Liver (tissue), 9 donors: ENCODE results near the gene GTF2H1. TPM values are rescaled to one million over a fixed set of nuclear protein-coding genes. Genes with fewer than 3 reads are reported as not detected.

Experiments
- DNase-seq: peaks from one replicate; pipeline ENCODE4 v3.0.0-alpha.2; 2017; ENCODE audit warnings: low spot score
- H3K27ac ChIP-seq, 2 donors: one replicate each; pipeline ENCODE4 v1.7.0; 2013; ENCODE audit warnings: inconsistent platforms in 2 of 2, low read length in 2 of 2, control low read depth in 1 of 2, low read depth in 1 of 2, mild to moderate bottlenecking in 1 of 2
- H3K27me3 ChIP-seq, 4 donors: one replicate each; pipeline versions ENCODE4 v1.6.1 to v1.7.0; 2013; ENCODE audit warnings: low read length in 3 of 4, inconsistent platforms in 1 of 4, mild to moderate bottlenecking in 1 of 4, moderate library complexity in 1 of 4; ENCODE audit not compliant: control insufficient read depth in 4 of 4, insufficient read depth in 4 of 4
- H3K36me3 ChIP-seq, 4 donors: one replicate each; pipeline versions ENCODE4 v1.6.1 to v1.7.0; 2013; ENCODE audit warnings: low read length in 3 of 4, mild to moderate bottlenecking in 3 of 4, low read depth in 1 of 4, moderate library complexity in 1 of 4; ENCODE audit not compliant: control insufficient read depth in 4 of 4, insufficient read depth in 3 of 4
- H3K4me1 ChIP-seq, 4 donors: one replicate each; pipeline versions ENCODE4 v1.6.1 to v1.7.0; 2013; ENCODE audit warnings: low read length in 3 of 4, mild to moderate bottlenecking in 3 of 4, moderate library complexity in 1 of 4; ENCODE audit not compliant: control insufficient read depth in 4 of 4, insufficient read depth in 4 of 4
- H3K4me3 ChIP-seq, 3 donors: one replicate each; pipeline versions ENCODE4 v1.6.1 to v1.7.0; 2013; ENCODE audit warnings: low read length in 3 of 3, control low read depth in 1 of 3, low read depth in 1 of 3, mild to moderate bottlenecking in 1 of 3
- H3K9ac ChIP-seq, 2 donors: one replicate each; pipeline ENCODE4 v1.7.0; 2013; ENCODE audit warnings: low read length in 2 of 2, mild to moderate bottlenecking in 2 of 2, moderate library complexity in 2 of 2, control low read depth in 1 of 2, low read depth in 1 of 2
- H3K9me3 ChIP-seq, 4 donors: one replicate each; pipeline versions ENCODE4 v1.6.1 to v1.7.0; 2013; ENCODE audit warnings: low read length in 3 of 4; ENCODE audit not compliant: control insufficient read depth in 4 of 4
- CTCF ChIP-seq: fragments of 150-350 bp; IDR thresholded peaks from 2 replicates; pipeline ENCODE4 v1.5.1; 2017; ENCODE audit warnings: improper control_type of control experiment, low read depth, low read length; ENCODE audit not compliant: missing input control
- FOXA2 ChIP-seq: IDR thresholded peaks from 2 replicates; pipeline ENCODE4 v1.6.1; 2016; ENCODE audit warnings: antibody characterized with exemption
- GABPA ChIP-seq, 2 donors: IDR thresholded peaks in 1 of 2; conservative IDR thresholded peaks in 1 of 2; 2 replicates each; pipeline ENCODE4 v1.6.1; 2016; ENCODE audit warnings: antibody characterized with exemption in 2 of 2, mild to moderate bottlenecking in 1 of 2, moderate library complexity in 1 of 2
- HNF4G ChIP-seq: IDR thresholded peaks from 2 replicates; pipeline ENCODE4 v1.6.1; 2016; ENCODE audit warnings: antibody characterized with exemption
- JUND ChIP-seq, 2 donors: IDR thresholded peaks; 2 replicates each; pipeline ENCODE4 v1.6.1; 2016; ENCODE audit warnings: antibody characterized with exemption in 2 of 2
- NR2F2 ChIP-seq: IDR thresholded peaks from 2 replicates; pipeline ENCODE4 v1.6.1; 2016; ENCODE audit warnings: antibody characterized with exemption
- RAD21 ChIP-seq, 2 donors: IDR thresholded peaks; 2 replicates each; pipeline ENCODE4 v1.6.1; 2016; ENCODE audit warnings: antibody characterized with exemption in 2 of 2, mild to moderate bottlenecking in 2 of 2
- REST ChIP-seq: IDR thresholded peaks from 2 replicates; pipeline ENCODE4 v1.6.1; 2016; ENCODE audit warnings: antibody characterized with exemption, mild to moderate bottlenecking
- RXRA ChIP-seq, 2 donors: IDR thresholded peaks; 2 replicates each; pipeline ENCODE4 v1.6.1; 2017 to 2018; ENCODE audit warnings: antibody characterized with exemption in 2 of 2, mild to moderate bottlenecking in 1 of 2
- SP1 ChIP-seq: IDR thresholded peaks from 2 replicates; pipeline ENCODE4 v1.6.1; 2018; ENCODE audit warnings: antibody characterized with exemption, mild to moderate bottlenecking
- TAF1 ChIP-seq: conservative IDR thresholded peaks from 2 replicates; pipeline ENCODE4 v1.6.1; 2016; ENCODE audit warnings: antibody characterized with exemption, mild to moderate bottlenecking
- ZBTB33 ChIP-seq: IDR thresholded peaks from 2 replicates; pipeline ENCODE4 v1.6.1; 2016; ENCODE audit warnings: antibody characterized with exemption
- whole genome bisulfite sequencing: extraction: QIAGEN DNeasy Blood & Tissue Kit; methylation state at CpG from one replicate; pipeline ENCODE4 v1.1.7; 2013; 5-methylcytosine and 5-hydroxymethylcytosine counted together
- polyA plus RNA-seq, 2 donors: library from polyadenylated mRNA; stranded (reverse) in 1 of 2; unstranded in 1 of 2; fragments of 200-250 nt in 1 of 2; fragments of >200 nt in 1 of 2; fragmentation: Nextera tagmentation in 1 of 2; extraction: Ambion mirVana in 1 of 2; gene quantifications; one replicate each; pipeline versions ENCODE4 v1.2.1 to v1.2.3, GENCODE V29; 2013 to 2015
- total RNA-seq, 2 donors: library from RNA; depleted of rRNA; stranded (reverse); fragments of >200 nt; gene quantifications; one replicate each; pipeline ENCODE4 v1.2.3, GENCODE V29; 2014
- donor health status: healthy.
- donor health status: healthy.
- donor health status: healthy.
- donor health status: healthy.
- donor health status: healthy.

The GTF2H1 gene
- total and polyA plus RNA-seq, 4 donors = 11.9 to 37.7 (median 18.7) TPM

- Histone ChIP-seq H3K27ac (no peak overlapping the region), H3K36me3 (peaks cover 0 to 15% (median 10%) of the 10 kb centered on the region in 4 donors), H3K4me3 (no peak overlapping the region), H3K27me3 (no peaks in the 10 kb centered on the region), H3K4me1 (peaks cover 0 to under 1% (median under 1%) of the 10 kb centered on the region in 4 donors), H3K9ac (no peak overlapping the region), H3K9me3 (no peaks in the 10 kb centered on the region)
- WGBS = 77% methylated on average over 10 of the region's 10 CpGs
- DNase-seq = no peak
- no peak for TF ChIP-seq RXRA (IDR thresholded peaks at IDR 0.05)
Measured at GRCh38 chr11:18313965-18314763, 8.2 kb upstream of the GTF2H1 start.

GRCh38 chr11:18314784-18315523 is 7.4 kb upstream of the GTF2H1 start:
- TF ChIP-seq RXRA (IDR thresholded peaks at IDR 0.05) (no peak), GABPA (IDR thresholded peaks at IDR 0.05 in 1 of 2, conservative IDR thresholded peaks at IDR 0.05 in 1 of 2) (no peak), TAF1 (no peak), NR2F2 (no peak), JUND (IDR thresholded peaks at IDR 0.05) (no peak), RAD21 (IDR thresholded peaks at IDR 0.05) (no peak)
- no peaks in the 10 kb centered on the region for H3K9me3 ChIP-seq
- no peaks in the 10 kb centered on the region for H3K27me3 ChIP-seq
- no peak overlapping the region for H3K9ac ChIP-seq
- no peak overlapping the region for H3K4me3 ChIP-seq
- DNase-seq = no peak
- peaks cover 0 to 8% (median 6%) of the 10 kb centered on the region in 4 donors for H3K36me3 ChIP-seq
- no peak overlapping the region for H3K27ac ChIP-seq
- peaks cover 3 to 8% (median 6%) of the 10 kb centered on the region in 4 donors for H3K4me1 ChIP-seq
- 89% methylated on average over 9 of the region's 9 CpGs for WGBS

GRCh38 chr11:18315893-18316292 is 6.5 kb upstream of the GTF2H1 start:
- Histone ChIP-seq H3K9ac (no peak overlapping the region), H3K27me3 (no peaks in the 10 kb centered on the region), H3K4me3 (no peak overlapping the region), H3K4me1 (peaks cover 3 to 17% (median 10%) of the 10 kb centered on the region in 4 donors), H3K27ac (no peak overlapping the region), H3K36me3 (peaks cover 0 to 4% (median 0%) of the 10 kb centered on the region in 4 donors), H3K9me3 (no peaks in the 10 kb centered on the region)
- DNase-seq = no peak
- TF ChIP-seq FOXA2 = no peak
- TF ChIP-seq TAF1 = no peak
- no peak for TF ChIP-seq HNF4G
- TF ChIP-seq CTCF = no peak
- no peak for TF ChIP-seq ZBTB33
- no peak for TF ChIP-seq SP1
- no peak for TF ChIP-seq REST
- TF ChIP-seq JUND (IDR thresholded peaks at IDR 0.05) = no peak
- TF ChIP-seq GABPA (IDR thresholded peaks at IDR 0.05 in 1 of 2, conservative IDR thresholded peaks at IDR 0.05 in 1 of 2) = no peak
- 97% methylated on average over 2 of the region's 2 CpGs for WGBS
